ENCODE results near the gene SESN1.

Gene SESN1

GRCh38 chr6:108941281-108941680 is 153.4 kb downstream of the SESN1 start:
- TF ChIP-seq POLR2AphosphoS5 (IDR thresholded peaks at IDR 0.05; ENCODE audit: borderline replicate concordance, low read depth, low read length) (no peak), FOXP2 (optimal IDR thresholded peaks at IDR 0.05; ENCODE audit: control extremely low read depth, extremely low read length, insufficient read depth) (no peak), EZH2 (IDR thresholded peaks at IDR 0.05) (no peak)
- no peaks in the 10 kb centered on the region for H3K9me3 ChIP-seq (ENCODE audit: low read depth, low read length)
- no peak overlapping the region for H3K27ac ChIP-seq
- no peaks in the 10 kb centered on the region for H3K36me3 ChIP-seq (ENCODE audit: insufficient read depth, low read length)
- H3K9ac ChIP-seq (ENCODE audit: insufficient read length), result no peak overlapping the region
- no peak for DNase-seq (ENCODE audit: low read depth, low spot score)
- H3K4me3 ChIP-seq, result no peak overlapping the region

- TF ChIP-seq EZH2 (IDR thresholded peaks at IDR 0.05) (no peak), POLR2AphosphoS5 (IDR thresholded peaks at IDR 0.05; ENCODE audit: borderline replicate concordance, low read depth, low read length) (no peak), FOXP2 (optimal IDR thresholded peaks at IDR 0.05; ENCODE audit: control extremely low read depth, extremely low read length, insufficient read depth) (no peak)
- no peak overlapping the region for H3K9ac ChIP-seq (ENCODE audit: insufficient read length)
- no peaks in the 10 kb centered on the region for H3K9me3 ChIP-seq (ENCODE audit: low read depth, low read length)
- H3K4me3 ChIP-seq, result no peak overlapping the region
- H3K36me3 ChIP-seq (ENCODE audit: insufficient read depth, low read length), result no peaks in the 10 kb centered on the region
- no peak overlapping the region for H3K27ac ChIP-seq
- DNase-seq (ENCODE audit: low read depth, low spot score), result no peak
These were observed 153.9 kb downstream of the SESN1 start for GRCh38 chr6:108940741-108941140.

- DNase-seq (ENCODE audit: low read depth, low spot score), result no peak
- Histone ChIP-seq H3K9me3 (ENCODE audit: low read depth, low read length) (no peaks in the 10 kb centered on the region), H3K9ac (ENCODE audit: insufficient read length) (no peak overlapping the region), H3K36me3 (ENCODE audit: insufficient read depth, low read length) (no peaks in the 10 kb centered on the region), H3K27ac (no peak overlapping the region), H3K4me3 (no peak overlapping the region)
- no peak for TF ChIP-seq EZH2 (IDR thresholded peaks at IDR 0.05)
- no peak for TF ChIP-seq POLR2AphosphoS5 (IDR thresholded peaks at IDR 0.05; ENCODE audit: borderline replicate concordance, low read depth, low read length)
- no peak for TF ChIP-seq FOXP2 (optimal IDR thresholded peaks at IDR 0.05; ENCODE audit: control extremely low read depth, extremely low read length, insufficient read depth)
These were observed 157.5 kb downstream of the SESN1 start for GRCh38 chr6:108937170-108937569.

All from SK-N-MC (cell line).